Measurements from ENCODE around the gene GMFB.

DNA sequence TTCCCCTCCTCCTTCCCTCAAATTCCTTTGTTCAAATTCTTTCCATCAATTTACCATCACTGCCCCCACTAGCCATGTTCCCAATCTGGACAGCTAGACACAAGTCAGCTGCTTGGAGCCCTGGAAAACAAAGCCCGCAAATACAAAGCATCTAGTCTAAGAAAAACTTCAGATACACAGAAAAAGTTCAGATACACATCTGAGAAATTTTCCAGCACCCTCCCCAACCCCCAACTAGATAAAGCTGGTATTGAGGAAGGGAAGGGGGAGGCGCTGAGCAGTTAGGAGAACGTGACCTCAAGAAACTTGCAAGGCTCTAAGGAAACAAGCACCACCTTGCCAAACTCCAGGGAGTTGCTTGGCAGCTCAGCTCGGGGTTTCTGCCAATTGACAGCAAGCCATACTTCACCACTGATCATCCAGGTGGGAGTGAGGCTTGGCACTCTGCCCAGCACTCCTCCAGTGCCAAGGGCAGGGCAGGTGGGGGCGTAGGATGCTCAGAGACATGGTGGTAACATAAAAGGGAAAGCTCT lies 42.6 kb downstream of the GMFB start:
- TF ChIP-seq EZH2 (IDR thresholded peaks at IDR 0.05; ENCODE audit: low read depth, unreplicated experiment) (no peak), POLR2AphosphoS5 (IDR thresholded peaks at IDR 0.05; ENCODE audit: low read depth) (no peak), EZH2phosphoT487 (IDR thresholded peaks at IDR 0.05; ENCODE audit: unreplicated experiment) (no peak), REST (IDR thresholded peaks at IDR 0.05; ENCODE audit: unreplicated experiment) (no peak), ETS1 (IDR thresholded peaks at IDR 0.05) (no peak), CREB1 (CRISPR knock-in tag; IDR thresholded peaks at IDR 0.05; ENCODE audit: low read depth) (no peak), JUNB (IDR thresholded peaks at IDR 0.05; ENCODE audit: unreplicated experiment) (no peak), STAT1 (IDR thresholded peaks at IDR 0.05; ENCODE audit: unreplicated experiment) (no peak), ZNF114 (CRISPR knock-in tag; IDR thresholded peaks at IDR 0.05) (no peak), ZNF331 (CRISPR knock-in tag; IDR thresholded peaks at IDR 0.05; ENCODE audit: low read depth) (no peak), NANOG (IDR thresholded peaks at IDR 0.05; ENCODE audit: borderline replicate concordance) (no peak)
- TF ChIP-seq, protein P1, sequence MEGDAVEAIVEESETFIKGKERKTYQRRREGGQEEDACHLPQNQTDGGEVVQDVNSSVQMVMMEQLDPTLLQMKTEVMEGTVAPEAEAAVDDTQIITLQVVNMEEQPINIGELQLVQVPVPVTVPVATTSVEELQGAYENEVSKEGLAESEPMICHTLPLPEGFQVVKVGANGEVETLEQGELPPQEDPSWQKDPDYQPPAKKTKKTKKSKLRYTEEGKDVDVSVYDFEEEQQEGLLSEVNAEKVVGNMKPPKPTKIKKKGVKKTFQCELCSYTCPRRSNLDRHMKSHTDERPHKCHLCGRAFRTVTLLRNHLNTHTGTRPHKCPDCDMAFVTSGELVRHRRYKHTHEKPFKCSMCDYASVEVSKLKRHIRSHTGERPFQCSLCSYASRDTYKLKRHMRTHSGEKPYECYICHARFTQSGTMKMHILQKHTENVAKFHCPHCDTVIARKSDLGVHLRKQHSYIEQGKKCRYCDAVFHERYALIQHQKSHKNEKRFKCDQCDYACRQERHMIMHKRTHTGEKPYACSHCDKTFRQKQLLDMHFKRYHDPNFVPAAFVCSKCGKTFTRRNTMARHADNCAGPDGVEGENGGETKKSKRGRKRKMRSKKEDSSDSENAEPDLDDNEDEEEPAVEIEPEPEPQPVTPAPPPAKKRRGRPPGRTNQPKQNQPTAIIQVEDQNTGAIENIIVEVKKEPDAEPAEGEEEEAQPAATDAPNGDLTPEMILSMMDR (conservative IDR thresholded peaks at IDR 0.05; ENCODE audit: low read depth in 2 of 2) = no peak
- TF ChIP-seq, protein P2, sequence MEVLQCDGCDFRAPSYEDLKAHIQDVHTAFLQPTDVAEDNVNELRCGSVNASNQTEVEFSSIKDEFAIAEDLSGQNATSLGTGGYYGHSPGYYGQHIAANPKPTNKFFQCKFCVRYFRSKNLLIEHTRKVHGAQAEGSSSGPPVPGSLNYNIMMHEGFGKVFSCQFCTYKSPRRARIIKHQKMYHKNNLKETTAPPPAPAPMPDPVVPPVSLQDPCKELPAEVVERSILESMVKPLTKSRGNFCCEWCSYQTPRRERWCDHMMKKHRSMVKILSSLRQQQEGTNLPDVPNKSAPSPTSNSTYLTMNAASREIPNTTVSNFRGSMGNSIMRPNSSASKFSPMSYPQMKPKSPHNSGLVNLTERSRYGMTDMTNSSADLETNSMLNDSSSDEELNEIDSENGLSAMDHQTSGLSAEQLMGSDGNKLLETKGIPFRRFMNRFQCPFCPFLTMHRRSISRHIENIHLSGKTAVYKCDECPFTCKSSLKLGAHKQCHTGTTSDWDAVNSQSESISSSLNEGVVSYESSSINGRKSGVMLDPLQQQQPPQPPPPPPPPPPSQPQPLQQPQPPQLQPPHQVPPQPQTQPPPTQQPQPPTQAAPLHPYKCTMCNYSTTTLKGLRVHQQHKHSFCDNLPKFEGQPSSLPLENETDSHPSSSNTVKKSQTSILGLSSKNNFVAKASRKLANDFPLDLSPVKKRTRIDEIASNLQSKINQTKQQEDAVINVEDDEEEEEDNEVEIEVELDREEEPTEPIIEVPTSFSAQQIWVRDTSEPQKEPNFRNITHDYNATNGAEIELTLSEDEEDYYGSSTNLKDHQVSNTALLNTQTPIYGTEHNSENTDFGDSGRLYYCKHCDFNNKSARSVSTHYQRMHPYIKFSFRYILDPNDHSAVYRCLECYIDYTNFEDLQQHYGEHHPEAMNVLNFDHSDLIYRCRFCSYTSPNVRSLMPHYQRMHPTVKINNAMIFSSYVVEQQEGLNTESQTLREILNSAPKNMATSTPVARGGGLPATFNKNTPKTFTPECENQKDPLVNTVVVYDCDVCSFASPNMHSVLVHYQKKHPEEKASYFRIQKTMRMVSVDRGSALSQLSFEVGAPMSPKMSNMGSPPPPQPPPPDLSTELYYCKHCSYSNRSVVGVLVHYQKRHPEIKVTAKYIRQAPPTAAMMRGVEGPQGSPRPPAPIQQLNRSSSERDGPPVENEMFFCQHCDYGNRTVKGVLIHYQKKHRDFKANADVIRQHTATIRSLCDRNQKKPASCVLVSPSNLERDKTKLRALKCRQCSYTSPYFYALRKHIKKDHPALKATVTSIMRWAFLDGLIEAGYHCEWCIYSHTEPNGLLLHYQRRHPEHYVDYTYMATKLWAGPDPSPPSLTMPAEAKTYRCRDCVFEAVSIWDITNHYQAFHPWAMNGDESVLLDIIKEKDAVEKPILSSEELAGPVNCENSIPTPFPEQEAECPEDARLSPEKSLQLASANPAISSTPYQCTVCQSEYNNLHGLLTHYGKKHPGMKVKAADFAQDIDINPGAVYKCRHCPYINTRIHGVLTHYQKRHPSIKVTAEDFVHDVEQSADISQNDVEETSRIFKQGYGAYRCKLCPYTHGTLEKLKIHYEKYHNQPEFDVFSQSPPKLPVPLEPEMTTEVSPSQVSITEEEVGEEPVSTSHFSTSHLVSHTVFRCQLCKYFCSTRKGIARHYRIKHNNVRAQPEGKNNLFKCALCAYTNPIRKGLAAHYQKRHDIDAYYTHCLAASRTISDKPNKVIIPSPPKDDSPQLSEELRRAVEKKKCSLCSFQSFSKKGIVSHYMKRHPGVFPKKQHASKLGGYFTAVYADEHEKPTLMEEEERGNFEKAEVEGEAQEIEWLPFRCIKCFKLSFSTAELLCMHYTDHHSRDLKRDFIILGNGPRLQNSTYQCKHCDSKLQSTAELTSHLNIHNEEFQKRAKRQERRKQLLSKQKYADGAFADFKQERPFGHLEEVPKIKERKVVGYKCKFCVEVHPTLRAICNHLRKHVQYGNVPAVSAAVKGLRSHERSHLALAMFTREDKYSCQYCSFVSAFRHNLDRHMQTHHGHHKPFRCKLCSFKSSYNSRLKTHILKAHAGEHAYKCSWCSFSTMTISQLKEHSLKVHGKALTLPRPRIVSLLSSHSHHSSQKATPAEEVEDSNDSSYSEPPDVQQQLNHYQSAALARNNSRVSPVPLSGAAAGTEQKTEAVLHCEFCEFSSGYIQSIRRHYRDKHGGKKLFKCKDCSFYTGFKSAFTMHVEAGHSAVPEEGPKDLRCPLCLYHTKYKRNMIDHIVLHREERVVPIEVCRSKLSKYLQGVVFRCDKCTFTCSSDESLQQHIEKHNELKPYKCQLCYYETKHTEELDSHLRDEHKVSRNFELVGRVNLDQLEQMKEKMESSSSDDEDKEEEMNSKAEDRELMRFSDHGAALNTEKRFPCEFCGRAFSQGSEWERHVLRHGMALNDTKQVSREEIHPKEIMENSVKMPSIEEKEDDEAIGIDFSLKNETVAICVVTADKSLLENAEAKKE (CRISPR knock-in tag; IDR thresholded peaks at IDR 0.05) = no peak

Data from GM23338 (cell line).